Bronchial epithelial cell (primary cell): ENCODE results near the gene PITPNM3. TPM values are rescaled to one million over a fixed set of nuclear protein-coding genes. Genes with fewer than 3 reads are reported as not detected.
A peak's percentile ranks its signal among the peaks of the same experiment; 100 is the strongest.

ENCODE experiments used
- DNase-seq: peaks from one replicate; pipeline ENCODE4 v3.0.0-alpha.2; 2010; ENCODE audit warnings: low read depth
- FAIRE-seq: peaks from 2 replicates; lab custom pipeline; 2011; peaks lifted over from hg19 to GRCh38; lab: Jason Lieb, UNC
- H3K27me3 ChIP-seq: 2 replicates; pipeline ENCODE4 v1.5.1; 2011; ENCODE audit warnings: low read length; ENCODE audit not compliant: control insufficient read depth, insufficient read depth
- H3K36me3 ChIP-seq: 2 replicates; pipeline ENCODE4 v1.5.1; 2011; ENCODE audit warnings: low read length; ENCODE audit not compliant: control insufficient read depth, insufficient read depth
- H3K4me3 ChIP-seq: 2 replicates; pipeline ENCODE4 v1.5.1; 2011; ENCODE audit warnings: mild to moderate bottlenecking, low read depth, low read length, control low read depth
- CTCF ChIP-seq: IDR thresholded peaks from 2 replicates; pipeline ENCODE4 v1.5.1; 2011; ENCODE audit warnings: mild to moderate bottlenecking, moderate library complexity, low read length, control low read depth, inconsistent platforms; ENCODE audit not compliant: insufficient read depth, severe bottlenecking
- total RNA-seq: library from RNA; depleted of rRNA; stranded (reverse); fragments of >200 nt; gene quantifications from 2 replicates; pipeline ENCODE4 v1.2.1, GENCODE V29; 2014

The PITPNM3 gene
- total RNA-seq, 1 donor from 2014 or later = 25.0 TPM

GRCh38 chr17:6426356-6427101 lies 129.8 kb downstream of the PITPNM3 start:
- Histone ChIP-seq H3K27me3 (no peaks in the 10 kb centered on the region), H3K36me3 (no peaks in the 10 kb centered on the region), H3K4me3 (no peak overlapping the region)
- no peak for DNase-seq
- no peak for FAIRE-seq
- no peak for TF ChIP-seq CTCF

- H3K4me3 ChIP-seq = no peak overlapping the region
- no peaks in the 10 kb centered on the region for H3K36me3 ChIP-seq
- FAIRE-seq = no peak
- no peak for TF ChIP-seq CTCF
- DNase-seq = no peak
- H3K27me3 ChIP-seq = no peaks in the 10 kb centered on the region
These were observed 130.9 kb downstream of the PITPNM3 start for GRCh38 chr17:6425407-6425806.

GRCh38 chr17:6423931-6424330 lies 132.4 kb downstream of the PITPNM3 start:
- FAIRE-seq (no peak), DNase-seq (no peak)
- no peak for TF ChIP-seq CTCF
- no peaks in the 10 kb centered on the region for H3K36me3 ChIP-seq
- no peaks in the 10 kb centered on the region for H3K27me3 ChIP-seq
- no peak overlapping the region for H3K4me3 ChIP-seq

- H3K4me3 ChIP-seq = no peak overlapping the region
- no peak for FAIRE-seq
- H3K27me3 ChIP-seq = no peaks in the 10 kb centered on the region
- DNase-seq = no peak
- H3K36me3 ChIP-seq = no peaks in the 10 kb centered on the region
- TF ChIP-seq CTCF = no peak
These were observed 133.6 kb downstream of the PITPNM3 start for GRCh38 chr17:6422654-6423241.

GRCh38 chr17:6421700-6422604 lies 134.4 kb downstream of the PITPNM3 start:
- H3K36me3 ChIP-seq = no peaks in the 10 kb centered on the region
- peak; percentile 89 for TF ChIP-seq CTCF
- no peaks in the 10 kb centered on the region for H3K27me3 ChIP-seq
- FAIRE-seq (peak; percentile 87), DNase-seq (peak; percentile 68)
- no peak overlapping the region for H3K4me3 ChIP-seq
